GM23338 (cell line): ENCODE data around the gene TOX2. TPM values are rescaled to one million over a fixed set of nuclear protein-coding genes. Genes with fewer than 3 reads are reported as not detected.

Source experiments
- ATAC-seq: fragments of 200-7000 bp; cut with Tn5 transposase; 3 replicates; pipeline ENCODE4 v1.9.1; 2020
- DNase-seq: peaks from one replicate; pipeline ENCODE4 v3.0.0-alpha.2; 2015; ENCODE audit warnings: low spot score
- H2AFZ ChIP-seq: fragments of 200-600 bp; sonication (generic); 2 replicates; pipeline ENCODE4 v1.8.0; 2016; ENCODE audit warnings: antibody characterized with exemption, mild to moderate bottlenecking, moderate library complexity
- H3F3A ChIP-seq: fragments of 200-600 bp; sonication (generic); replicated peaks from 2 replicates; pipeline ENCODE4 v1.8.0; 2017; ENCODE audit warnings: antibody characterized with exemption, mixed run types, low read depth
- H3K27ac ChIP-seq: fragments of 200-600 bp; sonication (generic); 2 replicates; pipeline ENCODE4 v1.6.1; 2016; ENCODE audit warnings: low read depth
- H3K27me3 ChIP-seq: fragments of 200-600 bp; sonication (generic); 2 replicates; pipeline ENCODE4 v1.8.0; 2016; ENCODE audit warnings: mild to moderate bottlenecking, mixed run types, moderate library complexity; ENCODE audit not compliant: insufficient read depth
- H3K36me3 ChIP-seq: fragments of 200-600 bp; sonication (generic); 2 replicates; pipeline ENCODE4 v1.8.0; 2016; ENCODE audit warnings: mild to moderate bottlenecking; ENCODE audit not compliant: insufficient read depth
- H3K4me1 ChIP-seq: fragments of 200-600 bp; sonication (generic); 2 replicates; pipeline ENCODE4 v1.8.0; 2016; ENCODE audit warnings: mild to moderate bottlenecking, moderate library complexity; ENCODE audit not compliant: insufficient read depth
- H3K4me2 ChIP-seq: fragments of 200-600 bp; sonication (generic); 2 replicates; pipeline ENCODE4 v1.7.1; 2017; ENCODE audit warnings: mixed run types
- H3K4me3 ChIP-seq: fragments of 200-600 bp; sonication (generic); 2 replicates; pipeline ENCODE4 v1.6.1; 2016; ENCODE audit warnings: mixed run types
- H3K79me2 ChIP-seq: fragments of 200-600 bp; sonication (generic); replicated peaks from 2 replicates; pipeline ENCODE4 v1.8.0; 2017; ENCODE audit warnings: mild to moderate bottlenecking; ENCODE audit not compliant: insufficient read depth
- H3K9me2 ChIP-seq: fragments of 200-600 bp; sonication (generic); 2 replicates; pipeline ENCODE4 v1.8.0; 2017; ENCODE audit not compliant: insufficient read depth
- H4K20me1 ChIP-seq: fragments of 200-600 bp; sonication (generic); replicated peaks from 2 replicates; pipeline ENCODE4 v1.8.0; 2017; ENCODE audit warnings: mild to moderate bottlenecking; ENCODE audit not compliant: insufficient read depth
- H3K27ac Mint-ChIP-seq: 2 replicates; pipeline ENCODE4 v1.8.0; 2020; ENCODE audit warnings: inconsistent platforms, mild to moderate bottlenecking, moderate library complexity, mixed read lengths
- H3K27me3 Mint-ChIP-seq: 3 replicates; pipeline ENCODE4 v1.8.0; 2022; ENCODE audit warnings: low read depth, mild to moderate bottlenecking, moderate library complexity, mixed read lengths, inconsistent platforms; ENCODE audit not compliant: insufficient read depth, poor library complexity
- H3K36me3 Mint-ChIP-seq: 3 replicates; pipeline ENCODE4 v1.8.0; 2021; ENCODE audit warnings: low read depth, mild to moderate bottlenecking, inconsistent platforms, moderate library complexity, mixed read lengths
- H3K4me1 Mint-ChIP-seq: 3 replicates; pipeline ENCODE4 v1.8.0; 2020; ENCODE audit warnings: mild to moderate bottlenecking, inconsistent platforms, mixed read lengths
- H3K4me3 Mint-ChIP-seq: 3 replicates; pipeline ENCODE4 v1.8.0; 2021; ENCODE audit warnings: moderate library complexity, mild to moderate bottlenecking, inconsistent platforms, mixed read lengths
- H3K9me3 Mint-ChIP-seq: 3 replicates; pipeline ENCODE4 v1.8.0; 2020; ENCODE audit warnings: moderate library complexity, mild to moderate bottlenecking, inconsistent platforms, mixed read lengths
- EZH2 ChIP-seq: fragments of 200-600 bp; sonication (generic); IDR thresholded peaks from one replicate; pipeline ENCODE4 v1.8.0; 2017; ENCODE audit warnings: antibody characterized with exemption, mild to moderate bottlenecking, low read depth; ENCODE audit not compliant: unreplicated experiment
- JUNB ChIP-seq: IDR thresholded peaks from one replicate; pipeline ENCODE4 v1.6.1; 2016; ENCODE audit warnings: antibody characterized with exemption; ENCODE audit not compliant: unreplicated experiment
- POLR2AphosphoS5 ChIP-seq: IDR thresholded peaks from 2 replicates; pipeline ENCODE4 v1.6.1; 2016; ENCODE audit warnings: antibody characterized with exemption, low read depth
- STAT1 ChIP-seq: IDR thresholded peaks from one replicate; pipeline ENCODE4 v1.6.1; 2016; ENCODE audit warnings: antibody characterized with exemption; ENCODE audit not compliant: unreplicated experiment
- ZNF114 ChIP-seq: fragments of 250-450 bp; sonication (Bioruptor Pico); IDR thresholded peaks from 2 replicates; pipeline ENCODE4 v1.5.0; 2020; ENCODE audit warnings: mild to moderate bottlenecking, moderate library complexity
- polyA plus RNA-seq: library from polyadenylated mRNA; unstranded; fragments of >200 nt; fragmentation: Nextera tagmentation; extraction: Ambion mirVana; gene quantifications from 2 replicates; pipeline ENCODE4 v1.2.1, GENCODE V29; 2016
- total RNA-seq: library from RNA; depleted of rRNA; stranded (reverse); fragments of >200 nt; shearing (Covaris generic); gene quantifications from 2 replicates; pipeline ENCODE4 v1.2.3, GENCODE V29; 2014
- TF ChIP-seq, protein P1 (sequence below): fragments of 250-450 bp; sonication (Bioruptor Pico); IDR thresholded peaks from 2 replicates; pipeline ENCODE4 v1.5.0; 2020; ENCODE audit warnings: mild to moderate bottlenecking, moderate library complexity
- TF ChIP-seq, protein P2 (sequence below), 2 experiments: fragments of 200-600 bp in 1 of 2; sonication (generic) in 1 of 2; conservative IDR thresholded peaks; 2 replicates each; pipeline versions ENCODE4 v1.5.1 to v1.6.1; 2016 to 2017; ENCODE audit warnings: antibody characterized with exemption in 2 of 2, low read depth in 2 of 2, mild to moderate bottlenecking in 2 of 2, moderate library complexity in 1 of 2

The TOX2 gene
- total and polyA plus RNA-seq, 2 experiments from 2014 or later, result 1.4 to 1.5 TPM

DNA sequence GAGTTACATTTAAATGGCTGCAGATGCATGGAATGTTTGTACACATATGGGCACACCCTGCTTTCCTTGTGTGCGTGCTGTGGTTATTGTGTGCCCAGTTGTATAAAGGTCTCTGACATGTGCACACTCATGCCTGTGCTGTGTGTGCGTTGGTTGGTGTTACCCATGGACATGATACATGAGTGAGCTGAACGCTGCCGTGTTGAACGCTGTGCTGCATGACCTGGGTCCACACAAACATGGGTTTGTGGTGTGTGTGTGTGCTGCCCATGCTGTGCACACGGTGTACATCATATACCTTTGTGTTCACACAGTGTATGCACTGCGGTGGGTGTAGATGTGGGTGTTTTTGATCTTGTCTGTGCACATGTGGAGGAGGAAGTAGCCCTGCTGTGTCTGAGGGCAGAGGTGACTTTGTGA, 54.4 kb downstream of the TOX2 start:
- Mint-ChIP-seq H3K27me3 (peaks cover 4% of the 10 kb centered on the region), H3K9me3 (no peaks in the 10 kb centered on the region), H3K4me1 (peaks cover 14% of the 10 kb centered on the region), H3K36me3 (no peaks in the 10 kb centered on the region), H3K27ac (no peak overlapping the region), H3K4me3 (no peak overlapping the region)
- Histone ChIP-seq H3K27ac (no peak overlapping the region), H3K36me3 (no peaks in the 10 kb centered on the region), H3K79me2 (no peaks in the 10 kb centered on the region), H3K27me3 (no peaks in the 10 kb centered on the region), H4K20me1 (no peaks in the 10 kb centered on the region), H3K9me2 (0 out of 2 replicates have a peak, but pooled peaks cover 3% of the 10 kb centered on the region), H3K4me2 (0 out of 2 replicates have a peak overlapping the region, but pooled peaks have one; percentile 48), H3K4me1 (peaks cover 10% of the 10 kb centered on the region), H3F3A (no peaks in the 10 kb centered on the region), H2AFZ (no peak overlapping the region), H3K4me3 (no peak overlapping the region)
- DNase-seq (no peak), ATAC-seq (no peak)
- TF ChIP-seq, protein P1, sequence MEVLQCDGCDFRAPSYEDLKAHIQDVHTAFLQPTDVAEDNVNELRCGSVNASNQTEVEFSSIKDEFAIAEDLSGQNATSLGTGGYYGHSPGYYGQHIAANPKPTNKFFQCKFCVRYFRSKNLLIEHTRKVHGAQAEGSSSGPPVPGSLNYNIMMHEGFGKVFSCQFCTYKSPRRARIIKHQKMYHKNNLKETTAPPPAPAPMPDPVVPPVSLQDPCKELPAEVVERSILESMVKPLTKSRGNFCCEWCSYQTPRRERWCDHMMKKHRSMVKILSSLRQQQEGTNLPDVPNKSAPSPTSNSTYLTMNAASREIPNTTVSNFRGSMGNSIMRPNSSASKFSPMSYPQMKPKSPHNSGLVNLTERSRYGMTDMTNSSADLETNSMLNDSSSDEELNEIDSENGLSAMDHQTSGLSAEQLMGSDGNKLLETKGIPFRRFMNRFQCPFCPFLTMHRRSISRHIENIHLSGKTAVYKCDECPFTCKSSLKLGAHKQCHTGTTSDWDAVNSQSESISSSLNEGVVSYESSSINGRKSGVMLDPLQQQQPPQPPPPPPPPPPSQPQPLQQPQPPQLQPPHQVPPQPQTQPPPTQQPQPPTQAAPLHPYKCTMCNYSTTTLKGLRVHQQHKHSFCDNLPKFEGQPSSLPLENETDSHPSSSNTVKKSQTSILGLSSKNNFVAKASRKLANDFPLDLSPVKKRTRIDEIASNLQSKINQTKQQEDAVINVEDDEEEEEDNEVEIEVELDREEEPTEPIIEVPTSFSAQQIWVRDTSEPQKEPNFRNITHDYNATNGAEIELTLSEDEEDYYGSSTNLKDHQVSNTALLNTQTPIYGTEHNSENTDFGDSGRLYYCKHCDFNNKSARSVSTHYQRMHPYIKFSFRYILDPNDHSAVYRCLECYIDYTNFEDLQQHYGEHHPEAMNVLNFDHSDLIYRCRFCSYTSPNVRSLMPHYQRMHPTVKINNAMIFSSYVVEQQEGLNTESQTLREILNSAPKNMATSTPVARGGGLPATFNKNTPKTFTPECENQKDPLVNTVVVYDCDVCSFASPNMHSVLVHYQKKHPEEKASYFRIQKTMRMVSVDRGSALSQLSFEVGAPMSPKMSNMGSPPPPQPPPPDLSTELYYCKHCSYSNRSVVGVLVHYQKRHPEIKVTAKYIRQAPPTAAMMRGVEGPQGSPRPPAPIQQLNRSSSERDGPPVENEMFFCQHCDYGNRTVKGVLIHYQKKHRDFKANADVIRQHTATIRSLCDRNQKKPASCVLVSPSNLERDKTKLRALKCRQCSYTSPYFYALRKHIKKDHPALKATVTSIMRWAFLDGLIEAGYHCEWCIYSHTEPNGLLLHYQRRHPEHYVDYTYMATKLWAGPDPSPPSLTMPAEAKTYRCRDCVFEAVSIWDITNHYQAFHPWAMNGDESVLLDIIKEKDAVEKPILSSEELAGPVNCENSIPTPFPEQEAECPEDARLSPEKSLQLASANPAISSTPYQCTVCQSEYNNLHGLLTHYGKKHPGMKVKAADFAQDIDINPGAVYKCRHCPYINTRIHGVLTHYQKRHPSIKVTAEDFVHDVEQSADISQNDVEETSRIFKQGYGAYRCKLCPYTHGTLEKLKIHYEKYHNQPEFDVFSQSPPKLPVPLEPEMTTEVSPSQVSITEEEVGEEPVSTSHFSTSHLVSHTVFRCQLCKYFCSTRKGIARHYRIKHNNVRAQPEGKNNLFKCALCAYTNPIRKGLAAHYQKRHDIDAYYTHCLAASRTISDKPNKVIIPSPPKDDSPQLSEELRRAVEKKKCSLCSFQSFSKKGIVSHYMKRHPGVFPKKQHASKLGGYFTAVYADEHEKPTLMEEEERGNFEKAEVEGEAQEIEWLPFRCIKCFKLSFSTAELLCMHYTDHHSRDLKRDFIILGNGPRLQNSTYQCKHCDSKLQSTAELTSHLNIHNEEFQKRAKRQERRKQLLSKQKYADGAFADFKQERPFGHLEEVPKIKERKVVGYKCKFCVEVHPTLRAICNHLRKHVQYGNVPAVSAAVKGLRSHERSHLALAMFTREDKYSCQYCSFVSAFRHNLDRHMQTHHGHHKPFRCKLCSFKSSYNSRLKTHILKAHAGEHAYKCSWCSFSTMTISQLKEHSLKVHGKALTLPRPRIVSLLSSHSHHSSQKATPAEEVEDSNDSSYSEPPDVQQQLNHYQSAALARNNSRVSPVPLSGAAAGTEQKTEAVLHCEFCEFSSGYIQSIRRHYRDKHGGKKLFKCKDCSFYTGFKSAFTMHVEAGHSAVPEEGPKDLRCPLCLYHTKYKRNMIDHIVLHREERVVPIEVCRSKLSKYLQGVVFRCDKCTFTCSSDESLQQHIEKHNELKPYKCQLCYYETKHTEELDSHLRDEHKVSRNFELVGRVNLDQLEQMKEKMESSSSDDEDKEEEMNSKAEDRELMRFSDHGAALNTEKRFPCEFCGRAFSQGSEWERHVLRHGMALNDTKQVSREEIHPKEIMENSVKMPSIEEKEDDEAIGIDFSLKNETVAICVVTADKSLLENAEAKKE (CRISPR knock-in tag), result no peak
- no peak for TF ChIP-seq ZNF114 (CRISPR knock-in tag)
- TF ChIP-seq STAT1, result no peak
- TF ChIP-seq, protein P2, sequence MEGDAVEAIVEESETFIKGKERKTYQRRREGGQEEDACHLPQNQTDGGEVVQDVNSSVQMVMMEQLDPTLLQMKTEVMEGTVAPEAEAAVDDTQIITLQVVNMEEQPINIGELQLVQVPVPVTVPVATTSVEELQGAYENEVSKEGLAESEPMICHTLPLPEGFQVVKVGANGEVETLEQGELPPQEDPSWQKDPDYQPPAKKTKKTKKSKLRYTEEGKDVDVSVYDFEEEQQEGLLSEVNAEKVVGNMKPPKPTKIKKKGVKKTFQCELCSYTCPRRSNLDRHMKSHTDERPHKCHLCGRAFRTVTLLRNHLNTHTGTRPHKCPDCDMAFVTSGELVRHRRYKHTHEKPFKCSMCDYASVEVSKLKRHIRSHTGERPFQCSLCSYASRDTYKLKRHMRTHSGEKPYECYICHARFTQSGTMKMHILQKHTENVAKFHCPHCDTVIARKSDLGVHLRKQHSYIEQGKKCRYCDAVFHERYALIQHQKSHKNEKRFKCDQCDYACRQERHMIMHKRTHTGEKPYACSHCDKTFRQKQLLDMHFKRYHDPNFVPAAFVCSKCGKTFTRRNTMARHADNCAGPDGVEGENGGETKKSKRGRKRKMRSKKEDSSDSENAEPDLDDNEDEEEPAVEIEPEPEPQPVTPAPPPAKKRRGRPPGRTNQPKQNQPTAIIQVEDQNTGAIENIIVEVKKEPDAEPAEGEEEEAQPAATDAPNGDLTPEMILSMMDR (conservative IDR thresholded peaks at IDR 0.05; ENCODE audit: low read depth in 2 of 2), result no peak
- TF ChIP-seq JUNB, result no peak
- TF ChIP-seq EZH2, result no peak
- no peak for TF ChIP-seq POLR2AphosphoS5
